Glutamatergic neuron (in vitro differentiated cells): ENCODE results near the gene THSD7A. TPM values are rescaled to one million over a fixed set of nuclear protein-coding genes. Genes with fewer than 3 reads are reported as not detected.

Experiments
- DNase-seq: peaks from one replicate; pipeline ENCODE4 v3.0.0; 2022
- H3K27ac Mint-ChIP-seq: one replicate; pipeline ENCODE4 v1.8.0; 2020; ENCODE audit warnings: mild to moderate bottlenecking, mixed read lengths, inconsistent platforms; ENCODE audit not compliant: unreplicated experiment
- H3K27me3 Mint-ChIP-seq: one replicate; pipeline ENCODE4 v1.8.0; 2020; ENCODE audit warnings: mild to moderate bottlenecking, moderate library complexity, mixed read lengths, inconsistent platforms; ENCODE audit not compliant: unreplicated experiment
- H3K36me3 Mint-ChIP-seq: one replicate; pipeline ENCODE4 v1.8.0; 2020; ENCODE audit warnings: mild to moderate bottlenecking, mixed read lengths, inconsistent platforms; ENCODE audit not compliant: unreplicated experiment
- H3K4me1 Mint-ChIP-seq: one replicate; pipeline ENCODE4 v1.8.0; 2020; ENCODE audit warnings: mild to moderate bottlenecking, low read depth, mixed read lengths, inconsistent platforms; ENCODE audit not compliant: unreplicated experiment
- H3K4me3 Mint-ChIP-seq: one replicate; pipeline ENCODE4 v1.8.0; 2020; ENCODE audit warnings: mild to moderate bottlenecking, mixed read lengths, inconsistent platforms; ENCODE audit not compliant: unreplicated experiment
- H3K9me3 Mint-ChIP-seq: one replicate; pipeline ENCODE4 v1.8.0; 2020; ENCODE audit warnings: mild to moderate bottlenecking, moderate library complexity, mixed read lengths, inconsistent platforms; ENCODE audit not compliant: unreplicated experiment
- CTCF ChIP-seq: fragments of 200-600 bp; sonication (generic); IDR thresholded peaks from one replicate; pipeline ENCODE4 v1.5.0; 2021; ENCODE audit not compliant: partially characterized antibody, unreplicated experiment
- total RNA-seq: library from RNA; stranded (reverse); fragmentation: NEBNext Ultra II Directional; extraction: Animal tissue kit (Norgen Biotek cat#: 25700); gene quantifications from one replicate; pipeline ENCODE4 v1.2.1, GENCODE V29; 2021; ENCODE audit not compliant: unreplicated experiment

THSD7A gene
- total RNA-seq, 1 donor from 2014 or later: 211 TPM

DNA sequence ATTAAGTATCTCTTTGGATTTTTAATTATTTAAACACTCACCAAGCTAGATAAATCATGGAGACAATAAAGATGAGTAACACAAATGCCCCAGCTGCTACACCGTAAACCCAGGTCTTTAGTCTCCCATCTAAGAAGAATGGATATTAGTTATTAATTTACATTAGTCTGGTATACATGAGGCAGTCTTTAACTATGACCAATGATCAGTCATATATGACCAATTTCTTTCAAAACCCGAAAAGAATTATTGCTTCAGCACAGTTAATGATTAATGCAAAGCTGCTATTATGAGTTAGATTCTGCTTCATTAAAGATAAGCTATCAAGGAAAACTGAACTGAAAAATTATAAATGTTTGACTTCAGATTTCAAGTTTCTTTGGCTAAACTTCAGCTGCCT is 455.5 kb downstream of the THSD7A start:
- Mint-ChIP-seq H3K4me1 (no peaks in the 10 kb centered on the region), H3K27me3 (no peaks in the 10 kb centered on the region), H3K4me3 (no peak overlapping the region), H3K36me3 (no peaks in the 10 kb centered on the region), H3K27ac (no peak overlapping the region), H3K9me3 (no peaks in the 10 kb centered on the region)
- no peak for DNase-seq
- TF ChIP-seq CTCF: no peak

DNA sequence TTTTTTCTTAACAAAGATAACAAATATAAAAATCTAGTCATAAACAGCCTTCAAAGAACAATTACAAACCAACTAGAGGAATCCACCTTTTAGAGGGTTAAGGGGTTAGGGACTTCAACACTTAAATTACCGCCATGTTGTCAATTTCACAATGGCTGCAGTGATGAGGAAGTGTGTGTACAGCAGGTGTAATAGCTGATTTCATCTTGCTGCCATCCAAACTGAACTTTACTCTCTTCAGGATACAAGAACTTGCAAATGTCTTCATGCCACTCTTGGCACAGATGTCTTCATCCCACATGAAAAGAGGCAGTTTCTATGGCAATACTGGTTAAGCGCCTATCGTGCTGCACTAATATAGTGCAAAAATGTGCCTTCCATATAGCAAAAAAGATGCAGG is 457.4 kb downstream of the THSD7A start:
- Mint-ChIP-seq H3K4me3 (no peak overlapping the region), H3K36me3 (no peaks in the 10 kb centered on the region), H3K4me1 (no peaks in the 10 kb centered on the region), H3K9me3 (no peaks in the 10 kb centered on the region), H3K27me3 (no peaks in the 10 kb centered on the region), H3K27ac (no peak overlapping the region)
- no peak for TF ChIP-seq CTCF
- DNase-seq: no peak

- Mint-ChIP-seq H3K36me3 (no peaks in the 10 kb centered on the region), H3K27ac (no peak overlapping the region), H3K4me1 (no peaks in the 10 kb centered on the region), H3K27me3 (no peaks in the 10 kb centered on the region), H3K4me3 (no peak overlapping the region), H3K9me3 (no peaks in the 10 kb centered on the region)
- peak; percentile 76 for TF ChIP-seq CTCF
- no peak for DNase-seq
These were observed 458.4 kb downstream of the THSD7A start for GRCh38 chr7:11373546-11374142.

DNA sequence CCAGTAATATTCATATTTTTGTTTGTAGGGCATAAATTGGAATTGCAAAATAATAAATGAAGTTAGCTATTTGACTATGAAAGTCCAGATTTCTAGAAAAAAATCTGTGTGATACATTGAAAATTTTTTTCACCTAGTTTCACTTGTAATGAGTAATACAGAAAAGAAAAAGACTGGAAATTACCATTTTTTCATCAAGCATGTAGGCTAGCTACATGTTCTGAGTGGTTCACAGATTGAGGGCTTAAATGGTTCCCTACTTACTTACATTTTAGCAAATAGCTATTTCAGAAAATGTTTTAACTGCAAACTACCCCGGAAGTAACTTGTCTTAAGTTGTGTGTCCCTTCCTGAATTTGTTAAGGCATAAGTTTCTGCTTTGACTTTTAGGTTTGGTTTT is 462.3 kb downstream of the THSD7A start:
- Mint-ChIP-seq H3K4me1 (no peaks in the 10 kb centered on the region), H3K27me3 (peaks cover 7% of the 10 kb centered on the region), H3K4me3 (no peak overlapping the region), H3K9me3 (no peaks in the 10 kb centered on the region), H3K27ac (no peak overlapping the region), H3K36me3 (no peaks in the 10 kb centered on the region)
- no peak for DNase-seq
- TF ChIP-seq CTCF: no peak

DNA sequence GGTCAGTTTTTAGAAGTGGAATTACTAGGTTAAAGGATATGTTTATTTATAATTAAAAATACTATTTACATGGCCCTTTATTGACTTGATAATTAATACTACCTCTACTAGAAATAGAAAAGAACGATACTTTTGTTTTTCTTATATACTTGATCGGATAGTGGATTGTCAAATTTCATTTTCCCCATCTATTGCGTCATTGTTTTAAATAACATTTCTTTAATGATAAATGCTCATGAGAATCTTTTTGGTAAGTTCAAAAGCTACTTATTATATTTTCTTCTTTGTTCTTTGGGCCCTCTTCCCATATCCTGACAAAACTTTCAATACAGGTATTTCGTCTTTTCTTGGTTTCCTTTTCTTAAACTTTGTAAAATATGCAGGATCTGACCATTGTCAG is 465.9 kb downstream of the THSD7A start:
- DNase-seq: no peak
- Mint-ChIP-seq H3K4me1 (no peaks in the 10 kb centered on the region), H3K36me3 (no peaks in the 10 kb centered on the region), H3K27ac (no peak overlapping the region), H3K4me3 (no peak overlapping the region), H3K27me3 (peaks cover 7% of the 10 kb centered on the region), H3K9me3 (no peaks in the 10 kb centered on the region)
- no peak for TF ChIP-seq CTCF
